B cell (primary cell): Measurements from ENCODE around the gene ONECUT1. TPM values are rescaled to one million over a fixed set of nuclear protein-coding genes. Genes with fewer than 3 reads are reported as not detected.

Experiments used
- ATAC-seq: fragments of 200-7000 bp; cut with Tn5 transposase; one replicate; pipeline ENCODE4 v1.10.0; 2021; ENCODE audit warnings: low read depth, mild to moderate bottlenecking, moderate number of reproducible peaks, moderate library complexity
- CTCF ChIA-PET: fragments of 350-600 bp; sonication (Branson Sonifier 250); formaldehyde crosslinking; loops from one replicate; lab custom pipeline; 2021; ENCODE audit warnings: antibody characterized with exemption, inconsistent platforms; lab: Charles Lee
- POLR2A ChIA-PET: fragments of 350-600 bp; sonication (Branson Sonifier 250); formaldehyde crosslinking; loops from one replicate; lab custom pipeline; 2021; ENCODE audit warnings: antibody characterized with exemption; lab: Charles Lee
- DNase-seq: peaks from one replicate; pipeline ENCODE4 v3.0.0; 2013
- H2AFZ ChIP-seq: 2 replicates; pipeline ENCODE4 v1.6.1; 2012; ENCODE audit warnings: mild to moderate bottlenecking, low read depth, low read length; ENCODE audit not compliant: insufficient read depth, poor library complexity, severe bottlenecking
- H3K27ac ChIP-seq, 2 donors: 1 replicate in 1 of 2; 2 replicates in 1 of 2; pipeline ENCODE4 v1.5.1; 2012 to 2013; ENCODE audit warnings: low read length in 2 of 2, mild to moderate bottlenecking in 2 of 2, moderate library complexity in 1 of 2
- H3K27me3 ChIP-seq, 4 experiments: fragments of 200-600 bp in 1 of 4; sonication (generic) in 1 of 4; replicated peaks in 1 of 4; 1 replicate in 2 of 4; 2 replicates in 2 of 4; pipeline versions ENCODE4 v1.6.1 to v1.7.0; 2013 to 2016; ENCODE audit warnings: low read length in 3 of 4, mild to moderate bottlenecking in 2 of 4, mixed read lengths in 1 of 4, moderate library complexity in 1 of 4; ENCODE audit not compliant: insufficient read depth in 4 of 4, control insufficient read depth in 3 of 4; ENCODE audit errors: control extremely low read depth in 1 of 4
- H3K36me3 ChIP-seq, 2 experiments: replicated peaks in 1 of 2; 1 replicate in 1 of 2; 2 replicates in 1 of 2; pipeline versions ENCODE4 v1.6.1 to v1.7.1; 2013; ENCODE audit warnings: low read length in 1 of 2; ENCODE audit not compliant: insufficient read depth in 2 of 2, control insufficient read depth in 1 of 2; ENCODE audit errors: control extremely low read depth in 1 of 2, extremely low read depth in 1 of 2
- H3K4me1 ChIP-seq, 2 donors: fragments of 200-600 bp in 1 of 2; sonication (generic) in 1 of 2; 1 replicate in 1 of 2; 2 replicates in 1 of 2; pipeline versions ENCODE4 v1.5.1 to v1.6.1; 2013 to 2017; ENCODE audit warnings: low read length in 2 of 2; ENCODE audit not compliant: control insufficient read depth in 2 of 2, insufficient read depth in 2 of 2
- H3K4me2 ChIP-seq: replicated peaks from 2 replicates; pipeline ENCODE3; 2012; ENCODE audit warnings: mild to moderate bottlenecking, low read depth, low read length; ENCODE audit not compliant: poor library complexity, severe bottlenecking
- H3K4me3 ChIP-seq, 5 experiments: fragments of 200-600 bp in 1 of 5; sonication (generic) in 1 of 5; 1 replicate in 3 of 5; 2 replicates in 2 of 5; pipeline versions ENCODE4 v1.5.1 to v1.7.0; 2011 to 2016; ENCODE audit warnings: low read length in 4 of 5, mild to moderate bottlenecking in 4 of 5, low read depth in 2 of 5, control low read depth in 1 of 5, moderate library complexity in 1 of 5; ENCODE audit not compliant: insufficient read depth in 1 of 5; ENCODE audit errors: control extremely low read depth in 1 of 5, extremely low read depth in 1 of 5
- H3K79me2 ChIP-seq: fragments of 200-600 bp; sonication (generic); one replicate; pipeline ENCODE4 v1.6.0; 2016; ENCODE audit warnings: low read length; ENCODE audit not compliant: control insufficient read depth, insufficient read depth
- H3K9ac ChIP-seq: fragments of 200-600 bp; sonication (generic); 2 replicates; pipeline ENCODE4 v1.6.1; 2017; ENCODE audit warnings: mild to moderate bottlenecking, low read length, moderate library complexity
- H3K9me3 ChIP-seq, 3 donors: one replicate each; pipeline versions ENCODE4 v1.6.1 to v1.7.1; 2013; ENCODE audit warnings: low read length in 2 of 3; ENCODE audit not compliant: control insufficient read depth in 2 of 3, insufficient read depth in 1 of 3; ENCODE audit errors: control extremely low read depth in 1 of 3
- H4K20me1 ChIP-seq: 2 replicates; pipeline ENCODE4 v1.6.0; 2012; ENCODE audit warnings: mild to moderate bottlenecking, low read length; ENCODE audit not compliant: insufficient read depth, control insufficient read depth, poor library complexity, severe bottlenecking
- H3K27ac Mint-ChIP-seq: one replicate; pipeline ENCODE4 v1.8.0; 2021; ENCODE audit warnings: mixed read lengths
- H3K27me3 Mint-ChIP-seq: one replicate; pipeline ENCODE4 v1.8.0; 2021; ENCODE audit warnings: mixed read lengths
- H3K4me1 Mint-ChIP-seq: one replicate; pipeline ENCODE4 v1.8.0; 2021; ENCODE audit warnings: mixed read lengths
- H3K4me3 Mint-ChIP-seq: one replicate; pipeline ENCODE4 v1.8.0; 2021; ENCODE audit warnings: mixed read lengths
- H3K9me3 Mint-ChIP-seq: one replicate; pipeline ENCODE4 v1.8.0; 2022; ENCODE audit warnings: mixed read lengths; ENCODE audit not compliant: insufficient read depth
- CTCF ChIP-seq: fragments of 200-600 bp; IDR thresholded peaks from one replicate; pipeline ENCODE4 v1.8.0; 2022; ENCODE audit warnings: antibody characterized with exemption, mild to moderate bottlenecking
- EZH2 ChIP-seq: IDR thresholded peaks from 2 replicates; pipeline ENCODE4 v1.6.1; 2012; ENCODE audit warnings: borderline replicate concordance, low read depth, mild to moderate bottlenecking, moderate library complexity, low read length; ENCODE audit not compliant: insufficient read depth, poor library complexity, severe bottlenecking
- WGBS: methylation state at CpG from one replicate; pipeline ENCODE4 v1.1.5; 2013; ENCODE audit warnings: missing lambda C conversion rate; ENCODE audit not compliant: insufficient coverage; 5-methylcytosine and 5-hydroxymethylcytosine counted together
- intact Hi-C: fragments of 100-400 bp; cut with micrococcal nuclease; formaldehyde crosslinking; loops from one replicate; pipeline ENCODE4 v1.10.0; 2022
- polyA plus RNA-seq: library from polyadenylated mRNA; depleted of rRNA; stranded (reverse); fragments of >200 nt; gene quantifications from 2 replicates; pipeline ENCODE4 v1.2.3, GENCODE V29; 2012
- total RNA-seq, 2 donors: library from RNA; stranded (reverse); fragments of 120-200 nt in 1 of 2; gene quantifications; 1 replicate in 1 of 2; 2 replicates in 1 of 2; pipeline versions ENCODE4 v1.2.3 to v1.2.4, GENCODE V29; 2013 to 2022

ONECUT1 gene
- total and polyA plus RNA-seq, 2 donors (not counting 1 experiment from before 2014, with no cell fraction given) = not detected

GRCh38 chr15:52789601-52790168 lies 451 bp downstream of the ONECUT1 start:
- Histone ChIP-seq H3K4me2 (peak overlapping the region; percentile 99), H3K36me3 (no peaks in the 10 kb centered on the region), H3K27me3 (peaks cover 0 to 95% (median 83%) of the 10 kb centered on the region in 4 experiments), H3K9me3 (peaks cover 4 to 70% (median 12%) of the 10 kb centered on the region in 3 donors), H3K4me1 (peaks cover 48 to 64% of the 10 kb centered on the region in 2 donors), H3K4me3 (peak overlapping the region; percentile 25 to 87 (median 57)), H4K20me1 (no peaks in the 10 kb centered on the region), H3K27ac (no peak overlapping the region), H3K79me2 (no peaks in the 10 kb centered on the region), H3K9ac (peak overlapping the region; percentile 71), H2AFZ (peak overlapping the region; percentile 80)
- Mint-ChIP-seq H3K27ac (peak overlapping the region; percentile 41), H3K4me3 (peak overlapping the region; percentile 84), H3K27me3 (peaks cover 65% of the 10 kb centered on the region), H3K9me3 (no peaks in the 10 kb centered on the region), H3K4me1 (peaks cover 35% of the 10 kb centered on the region)
- ChIA-PET CTCF (no interaction called here), POLR2A (no interaction called here)
- WGBS = 3% methylated on average over 37 of the region's 51 CpGs
- ATAC-seq (peak; percentile 37), DNase-seq (peak; percentile 66)
- intact Hi-C loops = no loop called here
- TF ChIP-seq EZH2 (peak; percentile 42), CTCF (no peak)

GRCh38 chr15:52789008-52789600 lies 1.0 kb downstream of the ONECUT1 start:
- H3K27ac Mint-ChIP-seq = peak overlapping the region; percentile 55
- no peaks in the 10 kb centered on the region for H4K20me1 ChIP-seq
- ATAC-seq = no peak

More at GRCh38 chr15:52789008-52789600, 1.0 kb downstream of the ONECUT1 start:
- peaks cover 53 to 65% of the 10 kb centered on the region in 2 donors for H3K4me1 ChIP-seq
- Mint-ChIP-seq H3K27me3 (peaks cover 64% of the 10 kb centered on the region), H3K4me1 (peaks cover 38% of the 10 kb centered on the region), H3K9me3 (no peaks in the 10 kb centered on the region), H3K4me3 (peak overlapping the region; percentile 72)
- peak overlapping the region; percentile 99 for H3K4me2 ChIP-seq
- peak overlapping the region in 2 of 5 experiments; percentile 63 to 87 for H3K4me3 ChIP-seq
- POLR2A ChIA-PET = no interaction called here
- no peaks in the 10 kb centered on the region for H3K36me3 ChIP-seq
- H3K9ac ChIP-seq = peak overlapping the region; percentile 71
- WGBS = 13% methylated on average over 37 of the region's 37 CpGs
- DNase-seq = peak; percentile 26
- H3K79me2 ChIP-seq = no peaks in the 10 kb centered on the region
- CTCF ChIA-PET = no interaction called here
- peak overlapping the region; percentile 80 for H2AFZ ChIP-seq
- peaks cover 4 to 70% (median 7%) of the 10 kb centered on the region in 3 donors for H3K9me3 ChIP-seq
- TF ChIP-seq CTCF = no peak
- TF ChIP-seq EZH2 = no peak
- intact Hi-C loops = no loop called here
- H3K27ac ChIP-seq = no peak overlapping the region
- peaks cover 0 to 95% (median 82%) of the 10 kb centered on the region in 4 experiments for H3K27me3 ChIP-seq
